IPS-NIHi11 (cell line): Measurements from ENCODE around the gene BRIX1.

ENCODE experiments used
- DNase-seq: peaks from one replicate; pipeline ENCODE4 v3.0.0; 2012; ENCODE audit warnings: mixed read lengths, low spot score

BRIX1 gene, protein sequence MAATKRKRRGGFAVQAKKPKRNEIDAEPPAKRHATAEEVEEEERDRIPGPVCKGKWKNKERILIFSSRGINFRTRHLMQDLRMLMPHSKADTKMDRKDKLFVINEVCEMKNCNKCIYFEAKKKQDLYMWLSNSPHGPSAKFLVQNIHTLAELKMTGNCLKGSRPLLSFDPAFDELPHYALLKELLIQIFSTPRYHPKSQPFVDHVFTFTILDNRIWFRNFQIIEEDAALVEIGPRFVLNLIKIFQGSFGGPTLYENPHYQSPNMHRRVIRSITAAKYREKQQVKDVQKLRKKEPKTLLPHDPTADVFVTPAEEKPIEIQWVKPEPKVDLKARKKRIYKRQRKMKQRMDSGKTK

DNA sequence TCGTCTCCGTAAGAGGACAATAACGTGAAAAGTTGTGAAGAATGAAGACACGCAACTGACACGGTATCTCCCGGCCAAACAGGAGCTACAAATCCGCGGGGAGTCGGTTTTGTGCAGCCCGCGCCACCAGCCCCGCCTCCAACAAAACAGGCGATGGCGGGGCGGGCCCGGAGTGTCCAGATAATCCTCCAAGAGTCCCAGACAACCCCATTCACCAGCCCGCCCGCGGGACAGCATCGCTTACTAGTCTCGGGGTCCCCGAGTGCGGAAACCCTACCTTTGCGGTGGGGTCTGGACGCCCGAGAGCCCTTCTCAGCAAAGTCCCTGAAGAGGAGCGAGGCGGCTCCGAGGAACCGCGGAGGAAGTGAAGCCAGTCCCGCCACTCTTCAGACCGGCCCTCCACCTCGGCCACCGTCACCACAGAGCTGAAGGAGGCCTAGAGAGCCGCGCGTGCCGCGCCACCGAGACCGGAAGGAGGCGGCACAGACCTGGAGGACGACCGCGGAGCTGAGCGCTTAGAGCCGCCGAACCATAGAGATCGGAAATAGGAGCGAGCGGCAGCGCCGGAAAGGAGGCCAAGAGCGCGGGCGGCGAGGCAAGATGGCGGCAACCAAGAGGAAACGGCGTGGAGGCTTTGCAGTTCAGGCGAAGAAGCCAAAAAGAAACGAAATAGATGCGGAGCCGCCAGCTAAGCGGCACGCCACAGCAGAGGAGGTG is at the start of gene BRIX1, which contains the start of gene RAD1:
BRIX1 (plus strand) TSS at position 573 of the 717 bp plus-strand sequence; CDS start at position 601, 28 bp downstream.
RAD1 (minus strand) TSS at position 366 of the 717 bp plus-strand sequence. CDS start 612 bp downstream, outside the sequence.
- peak; percentile 90 for DNase-seq

DNA sequence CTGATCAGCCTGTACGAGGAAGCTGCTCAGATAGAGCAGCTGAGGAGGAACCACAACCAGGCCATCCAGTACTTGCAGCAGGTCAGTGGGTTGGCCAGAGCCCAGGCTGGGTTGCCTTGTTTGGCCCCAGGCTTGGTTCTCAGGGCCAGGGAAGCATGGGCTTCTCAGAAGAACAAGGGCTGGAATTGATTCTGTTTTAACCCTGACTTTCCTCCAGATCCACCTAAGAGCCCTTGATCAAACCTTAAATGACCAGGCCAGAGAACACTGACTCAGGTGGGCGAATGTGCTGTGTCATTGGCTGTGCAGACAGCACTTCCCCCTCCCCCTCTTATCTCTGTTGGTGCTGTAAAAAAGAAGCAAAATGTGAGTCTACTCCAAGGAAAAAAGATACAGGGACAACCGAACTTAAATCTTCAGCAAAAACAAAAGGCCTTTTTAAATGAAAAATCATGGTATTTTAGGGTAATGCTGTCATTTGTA is 48.5 kb upstream of the BRIX1 start:
- no peak for DNase-seq

DNA sequence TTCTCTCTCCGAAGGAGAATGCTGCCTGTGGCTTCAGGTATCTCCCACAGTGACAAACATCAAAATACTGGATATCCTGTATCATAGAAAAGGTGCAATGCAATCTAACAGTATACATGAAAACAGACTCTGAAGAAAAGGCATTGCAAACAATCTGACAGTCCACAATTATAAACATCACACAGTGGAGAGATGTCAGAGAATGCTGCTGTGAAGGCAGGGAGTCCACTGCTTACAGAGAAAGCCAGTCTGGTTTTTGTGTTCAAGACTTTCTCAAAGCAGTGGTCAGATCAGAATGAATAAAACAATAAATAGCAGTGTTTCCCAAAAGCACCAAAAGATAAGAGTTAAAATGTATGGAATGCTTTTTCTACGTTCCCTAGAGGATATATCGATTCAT is 47.9 kb upstream of the BRIX1 start:
- no peak for DNase-seq

DNA sequence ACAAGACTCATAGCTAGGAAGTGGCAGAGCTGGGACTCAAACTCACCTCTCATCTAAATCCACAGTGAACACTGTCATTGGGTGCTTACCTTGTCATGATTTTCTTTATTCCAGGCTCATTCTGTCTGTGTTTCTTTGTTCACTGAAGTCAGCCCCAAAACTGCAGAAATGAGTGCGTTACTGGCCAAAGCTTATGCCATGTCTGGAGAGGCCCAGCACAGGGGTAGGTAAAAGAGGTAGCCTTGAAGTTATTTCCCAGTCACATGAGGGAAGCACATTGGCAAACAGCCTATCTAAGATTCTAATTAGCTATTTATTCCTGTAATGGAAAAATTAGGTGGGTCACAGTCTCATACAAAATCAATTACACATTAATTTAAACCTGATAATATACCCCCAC is 46.7 kb upstream of the BRIX1 start:
- DNase-seq: no peak

DNA sequence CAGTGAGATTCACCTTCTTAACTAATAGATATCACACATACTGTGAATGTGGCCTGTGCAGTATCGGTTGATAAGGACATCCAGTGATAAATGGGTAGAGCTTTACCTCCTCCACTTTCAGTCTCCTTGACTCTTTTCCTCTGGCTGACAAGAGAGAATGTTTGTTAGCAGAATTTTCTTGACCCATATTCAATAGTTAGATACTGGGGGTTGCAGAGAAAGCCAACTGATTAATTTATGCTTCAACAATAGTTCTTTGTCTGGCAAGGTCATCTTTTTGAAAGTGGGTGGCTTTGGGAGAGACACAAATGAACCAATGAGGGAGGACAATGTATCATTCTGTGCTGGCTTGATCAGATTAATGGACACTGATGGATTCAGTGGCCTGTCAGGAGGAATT is 46.3 kb upstream of the BRIX1 start:
- DNase-seq: no peak

DNA sequence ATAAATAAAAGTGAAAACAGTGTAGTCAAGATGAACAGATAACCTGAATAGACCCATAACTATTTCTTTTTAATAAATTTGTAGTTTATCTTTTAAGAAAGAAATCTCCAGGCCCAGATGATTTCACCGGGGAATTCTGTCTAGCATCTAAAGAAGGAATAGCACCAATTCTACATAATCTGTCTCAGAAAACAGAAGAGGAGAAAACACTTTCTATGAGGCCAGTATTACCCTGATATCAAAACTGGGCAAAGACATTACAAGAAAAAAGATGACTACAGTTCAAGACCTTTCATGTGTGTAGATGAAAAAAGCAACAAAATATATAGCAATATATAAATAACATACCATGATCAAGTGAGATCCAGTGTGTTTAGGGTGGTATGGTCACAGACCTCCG is 45.1 kb upstream of the BRIX1 start:
- DNase-seq: no peak

DNA sequence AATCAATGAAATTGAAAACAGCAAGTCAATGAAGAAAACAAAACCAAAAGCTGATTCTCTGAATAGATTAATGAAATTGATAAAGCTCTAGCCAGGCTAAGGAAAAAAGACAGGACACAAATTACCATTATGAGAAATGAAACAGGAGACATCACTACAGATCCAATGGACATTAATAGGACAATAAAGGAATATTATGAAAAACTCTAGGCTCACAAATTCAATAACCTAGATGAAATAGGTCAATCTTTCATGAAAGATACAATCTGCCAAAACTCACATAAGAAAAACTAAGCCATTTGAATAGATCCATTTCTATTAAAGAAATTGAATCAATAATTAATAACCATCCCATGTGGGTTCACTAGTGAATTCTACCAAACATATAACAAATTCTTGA is 39.2 kb upstream of the BRIX1 start:
- no peak for DNase-seq

DNA sequence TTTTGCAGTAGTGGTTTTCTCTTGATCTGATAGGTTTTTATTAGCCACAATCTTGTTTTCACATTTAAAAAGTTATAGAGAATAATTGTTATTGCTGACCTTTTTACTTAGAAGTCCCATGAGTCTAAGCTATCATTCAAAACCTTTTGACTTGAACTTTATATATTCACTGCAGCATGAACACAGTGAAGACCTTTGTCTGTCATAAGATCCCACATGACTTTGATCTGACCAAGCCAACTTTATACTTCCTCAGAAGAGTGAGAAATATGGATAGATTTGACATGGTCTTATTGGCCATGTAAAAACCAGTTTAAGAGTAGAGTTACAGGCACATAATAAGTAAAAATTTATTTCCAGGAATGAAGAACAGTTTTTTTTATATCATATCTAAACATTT is 34.3 kb upstream of the BRIX1 start:
- DNase-seq: no peak

DNA sequence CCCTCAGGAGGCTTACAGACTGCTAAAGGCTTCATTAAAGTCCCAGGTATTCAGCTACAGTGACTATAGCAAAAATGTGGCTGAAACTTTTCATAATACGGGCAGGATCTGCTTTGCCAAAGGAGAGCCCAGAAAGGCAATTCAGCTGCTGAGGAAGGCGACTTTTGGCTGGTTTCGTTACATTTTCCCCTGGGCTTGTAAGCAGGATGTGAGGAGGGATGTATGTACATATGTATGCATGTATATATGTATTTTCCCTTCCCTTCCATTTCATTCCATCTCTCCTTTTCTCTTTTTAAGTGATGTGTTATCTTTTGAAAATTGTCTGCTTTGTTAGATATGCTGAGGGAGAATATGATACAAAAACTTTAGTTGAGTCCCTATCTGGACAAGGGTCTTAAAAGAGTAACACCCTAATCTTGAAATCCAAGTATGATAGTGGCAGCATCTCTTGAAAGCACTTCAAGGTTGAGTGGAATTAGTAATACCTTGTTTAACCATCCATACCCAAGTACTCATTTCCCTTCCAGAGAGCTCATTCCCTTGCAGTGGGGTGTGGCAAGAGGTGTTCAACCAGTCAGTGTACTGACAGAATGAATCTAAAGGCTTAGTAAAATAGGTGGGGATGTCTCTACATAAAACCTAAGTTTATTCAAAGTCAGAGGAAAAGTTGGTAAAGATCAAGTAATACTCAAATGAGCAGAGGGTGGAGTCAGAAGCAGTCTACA is 29.0 kb upstream of the BRIX1 start:
- no peak for DNase-seq

DNA sequence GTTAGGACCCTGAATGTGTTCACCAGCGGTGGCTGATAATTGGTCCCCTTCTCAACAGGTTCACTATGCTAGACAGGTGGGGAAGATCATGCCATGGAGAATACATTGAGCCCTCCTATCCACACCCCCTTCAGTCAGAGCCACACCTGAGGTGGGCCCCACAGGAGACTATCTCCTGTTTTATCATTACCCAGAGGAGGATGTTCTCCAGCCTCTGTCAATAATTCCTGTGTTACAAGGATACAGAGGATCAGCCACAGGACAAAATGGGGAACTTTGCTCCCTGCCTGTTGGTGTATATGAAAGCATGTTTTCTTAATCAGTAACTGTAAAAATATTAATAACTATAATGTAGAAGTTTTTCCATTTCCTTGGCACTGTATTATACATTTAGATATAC is 26.1 kb upstream of the BRIX1 start:
- no peak for DNase-seq

DNA sequence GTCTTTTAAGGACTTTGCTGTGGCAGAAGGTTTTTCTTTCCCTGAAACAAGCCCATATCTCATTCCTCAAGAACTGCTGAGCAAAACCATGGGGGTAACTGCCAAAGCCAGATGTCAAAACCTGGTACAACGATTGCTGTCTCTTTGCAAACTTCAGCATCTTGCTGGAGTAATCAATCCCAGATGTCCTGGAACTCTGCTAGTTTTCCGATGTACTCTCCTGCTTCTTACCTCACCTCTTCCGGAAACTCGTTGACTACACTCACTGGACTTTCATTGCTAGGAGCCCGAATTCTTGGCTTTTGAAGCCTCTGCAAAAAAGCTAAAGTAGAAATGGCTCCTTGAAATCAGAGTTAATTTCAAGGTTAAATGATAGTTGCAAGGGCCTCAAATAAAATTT is 23.5 kb upstream of the BRIX1 start:
- no peak for DNase-seq

DNA sequence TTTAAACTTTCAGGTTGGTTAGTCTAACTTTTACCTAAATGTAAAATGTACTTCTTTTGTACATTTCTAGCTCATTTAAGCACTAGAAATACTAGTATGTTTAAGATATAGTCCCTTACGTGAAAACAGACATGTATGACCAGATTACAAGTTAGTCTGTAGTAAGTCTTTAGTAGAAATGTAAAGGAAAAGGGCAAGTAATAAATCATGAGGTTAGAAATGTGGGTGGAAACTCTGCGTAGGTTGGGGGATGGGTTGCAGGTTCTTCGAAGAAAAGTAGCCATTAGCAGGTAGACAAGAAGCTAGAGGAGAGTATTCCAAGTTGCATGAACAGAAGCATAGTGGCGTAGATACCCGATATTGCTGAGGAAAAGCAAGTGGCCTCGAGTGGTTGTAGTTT is 23.1 kb upstream of the BRIX1 start:
- DNase-seq: no peak

DNA sequence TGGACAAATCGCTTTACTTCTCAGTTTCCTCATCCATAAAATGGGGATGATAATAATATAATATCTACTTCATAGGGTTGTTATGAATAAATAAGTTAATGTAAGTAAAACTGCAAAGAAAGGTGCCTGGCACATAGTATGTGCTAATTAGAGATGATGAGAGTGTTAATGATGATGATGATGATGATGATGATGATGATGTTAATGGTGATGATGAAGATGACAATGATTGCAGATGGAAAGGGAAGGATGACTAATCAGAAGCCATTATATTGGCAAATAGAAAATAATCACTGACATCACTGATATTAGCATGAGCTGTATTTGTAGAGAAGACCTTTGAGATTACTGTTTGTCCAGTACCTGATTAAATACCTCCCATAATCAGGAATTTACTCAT is 20.8 kb upstream of the BRIX1 start:
- no peak for DNase-seq

DNA sequence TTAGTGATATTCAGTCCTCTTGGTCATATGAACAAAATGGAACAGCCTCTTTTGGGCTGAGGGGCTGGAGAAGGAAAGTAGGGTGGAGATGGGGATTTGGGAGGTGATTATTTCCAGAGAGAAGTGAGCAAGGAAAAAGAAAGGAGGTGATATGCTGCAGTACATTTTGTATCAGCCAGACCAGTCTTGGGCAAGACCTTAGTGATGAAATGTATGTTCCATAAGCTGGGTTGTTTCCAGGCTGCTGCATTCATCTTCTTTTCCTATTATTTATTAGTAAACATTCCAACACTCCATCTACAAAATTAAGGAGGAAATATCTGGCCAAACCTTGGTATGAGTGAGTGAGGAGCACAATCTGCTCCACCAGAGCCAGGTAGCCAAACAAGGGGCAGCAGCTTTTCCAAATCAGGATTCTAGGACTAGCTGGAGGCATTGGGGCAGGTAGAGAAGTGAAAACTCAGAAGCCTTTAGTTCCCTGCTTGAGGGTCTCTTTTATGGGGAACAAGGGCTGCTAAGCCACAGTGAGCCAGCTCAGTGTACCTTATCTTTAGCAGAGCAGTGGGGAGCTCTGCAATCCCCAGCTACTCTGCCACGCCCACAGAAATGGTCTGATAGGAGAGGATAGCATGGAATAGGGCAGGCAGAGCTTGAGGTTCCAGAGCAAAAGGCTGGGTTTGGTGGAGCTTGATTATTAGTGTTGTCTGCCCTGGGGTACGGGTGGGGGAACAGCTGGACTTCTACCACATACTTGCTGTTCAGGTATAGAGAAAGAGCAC is 19.7 kb upstream of the BRIX1 start:
- no peak for DNase-seq

DNA sequence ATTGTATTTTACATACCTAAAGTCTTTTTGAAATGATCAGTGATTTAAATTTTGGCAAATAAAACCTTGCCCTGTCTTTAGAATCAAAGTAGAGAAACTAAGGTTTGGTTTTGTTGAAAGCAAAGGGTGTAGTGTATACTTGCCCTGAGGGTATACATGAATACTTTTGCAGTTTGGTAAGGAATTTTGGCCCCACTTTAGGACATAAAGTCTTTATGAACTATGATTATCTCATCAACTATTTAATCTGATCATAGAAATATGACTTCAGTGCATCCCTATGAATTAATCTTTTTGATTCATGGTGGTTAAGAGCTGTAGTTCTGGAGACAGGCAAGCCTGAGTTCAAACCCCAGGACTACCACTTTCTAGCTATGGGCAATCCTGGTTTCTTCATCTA is 17.9 kb upstream of the BRIX1 start:
- DNase-seq: no peak

DNA sequence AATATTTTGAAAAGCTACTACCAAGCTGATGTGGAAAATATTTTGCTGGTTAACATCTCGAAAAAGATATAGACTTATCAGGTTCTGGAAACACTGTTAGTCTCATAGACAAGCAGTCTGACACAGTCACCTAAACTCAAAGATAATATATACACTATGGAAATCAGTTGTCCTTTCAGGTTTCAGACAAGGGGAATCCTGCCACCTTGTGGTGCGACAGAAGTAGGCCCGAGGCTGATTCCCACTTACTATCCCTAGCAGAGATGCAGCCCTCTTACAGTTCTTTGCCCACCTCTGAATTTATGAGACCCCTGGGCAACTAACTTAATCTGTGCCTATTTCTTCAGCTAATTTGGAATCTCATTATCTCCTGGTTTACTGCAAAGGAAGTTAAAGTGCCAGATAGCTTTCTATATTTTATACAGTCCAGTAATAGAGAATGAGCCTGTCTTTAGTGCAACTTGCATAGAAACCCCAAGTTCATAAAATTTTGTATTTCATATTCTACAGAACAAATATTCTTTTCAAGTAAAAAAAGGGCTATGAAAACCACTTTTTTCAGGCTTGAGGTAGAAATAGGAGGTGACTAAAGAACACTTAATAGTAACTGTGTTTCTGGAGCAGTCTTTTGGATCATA is 17.1 kb upstream of the BRIX1 start:
- DNase-seq: peak; percentile 69

DNA sequence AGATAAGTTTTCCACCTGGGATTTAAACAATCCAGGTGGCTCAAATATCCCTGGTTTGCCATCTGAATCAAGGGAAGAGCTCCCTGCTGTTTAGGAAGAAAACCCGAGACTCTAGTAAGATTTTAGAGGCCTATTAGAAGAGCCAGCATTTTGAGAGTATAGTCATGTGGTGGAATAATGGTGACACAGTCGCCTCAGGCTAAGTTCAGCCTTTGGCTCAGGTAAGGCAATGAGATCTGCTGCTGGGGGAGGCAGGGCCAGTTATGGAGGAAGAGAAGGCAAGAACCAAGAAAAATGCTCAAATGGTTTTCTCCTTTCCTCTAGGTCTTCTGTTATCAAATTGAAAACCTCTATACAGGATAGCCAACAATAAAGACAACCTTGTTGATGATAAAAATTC is 16.4 kb upstream of the BRIX1 start:
- no peak for DNase-seq

DNA sequence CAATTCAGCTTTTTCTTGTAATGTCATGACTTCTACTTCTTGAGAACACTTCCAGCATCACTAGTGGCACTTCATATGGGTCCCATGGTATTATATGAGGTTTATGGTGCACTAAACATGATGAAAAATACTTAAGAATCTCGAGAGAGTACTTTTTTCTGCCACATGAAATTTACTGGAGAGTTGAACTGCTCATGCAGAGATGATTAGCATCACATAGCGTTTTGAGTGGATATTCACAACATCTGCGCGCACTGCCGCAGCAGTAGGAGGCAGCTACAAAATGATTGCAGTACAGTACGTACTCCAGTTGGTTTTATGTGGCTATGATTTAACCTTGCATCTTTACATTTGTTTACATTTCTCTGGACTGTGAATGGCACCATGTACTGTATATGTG is 14.9 kb upstream of the BRIX1 start:
- DNase-seq: no peak

DNA sequence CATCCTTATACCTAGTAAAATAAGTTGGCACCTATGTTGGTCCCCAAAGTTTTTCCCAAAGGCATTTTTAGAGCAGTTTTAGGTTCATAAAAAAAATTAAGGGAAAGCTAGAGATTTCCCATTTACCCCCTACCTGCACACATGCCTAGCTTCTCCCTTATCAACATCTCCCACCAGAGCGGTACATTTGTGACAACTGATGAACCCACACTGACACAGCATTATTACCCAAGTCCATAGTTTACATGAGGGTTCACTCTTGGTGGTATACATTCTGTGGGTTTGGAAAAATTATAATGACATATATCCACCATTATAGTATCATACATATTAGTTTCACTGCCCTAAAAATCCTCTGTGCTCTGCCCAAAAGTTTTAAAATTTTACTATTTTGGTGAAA is 12.3 kb upstream of the BRIX1 start:
- DNase-seq: no peak

DNA sequence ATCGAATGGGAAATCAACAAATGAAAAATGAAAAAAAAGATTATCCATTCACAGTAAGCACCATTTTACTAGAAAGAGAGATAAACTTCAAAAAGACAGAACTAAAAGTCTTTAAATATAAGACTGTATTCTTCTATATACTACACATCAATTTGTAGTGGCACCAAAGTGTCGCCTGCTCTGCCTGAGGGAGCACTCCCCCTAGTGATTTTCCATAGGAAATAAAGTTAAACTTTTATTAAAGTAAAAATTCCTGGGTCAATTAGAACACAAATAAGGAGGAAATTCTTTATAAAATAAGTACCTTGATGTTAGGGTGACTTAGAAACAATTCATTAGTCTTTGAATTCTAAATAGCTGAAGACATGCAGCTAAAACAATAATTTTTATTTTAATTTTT is 9.9 kb upstream of the BRIX1 start:
- peak; percentile 29 for DNase-seq

DNA sequence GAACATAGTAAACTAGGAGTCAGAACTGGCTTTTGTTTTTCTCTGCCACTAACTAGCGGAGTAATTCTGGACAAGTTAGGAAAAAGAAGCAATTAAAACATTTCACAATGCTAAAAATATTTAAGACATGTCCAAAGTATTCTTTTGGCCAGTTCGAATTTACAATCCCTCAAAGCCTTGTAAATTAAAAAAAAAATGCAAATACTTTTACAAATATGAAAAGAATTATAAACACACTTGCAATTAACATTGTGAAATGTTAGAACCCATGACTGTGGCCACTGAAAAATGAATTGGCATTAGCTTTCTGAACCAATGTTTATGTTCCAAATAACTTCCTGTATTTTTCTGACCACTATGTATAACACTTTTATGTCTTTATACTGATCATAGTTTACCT is 2.4 kb upstream of the BRIX1 start:
- no peak for DNase-seq
